Natural killer cell (primary cell): ENCODE data around the gene KCNA2. TPM values are rescaled to one million over a fixed set of nuclear protein-coding genes. Genes with fewer than 3 reads are reported as not detected.

Experiments used
- ATAC-seq, 3 donors: fragments of 150-1000 bp in 2 of 3; fragments of 200-7000 bp in 1 of 3; cut with Tn5 transposase; 1 replicate in 1 of 3; 2 replicates in 2 of 3; pipeline ENCODE4 v1.10.0; 2021; ENCODE audit warnings: mild to moderate bottlenecking in 2 of 3, moderate library complexity in 2 of 3
- DNase-seq, 2 donors: peaks; one replicate each; pipeline versions ENCODE4 v3.0.0 to v3.0.0-alpha.2; 2013 to 2021; ENCODE audit warnings: mixed read lengths in 1 of 2
- H3K27ac ChIP-seq: one replicate; pipeline ENCODE4 v1.5.1; 2013; ENCODE audit warnings: mild to moderate bottlenecking, low read length
- H3K27me3 ChIP-seq: one replicate; pipeline ENCODE4 v1.6.1; 2013; ENCODE audit warnings: low read length; ENCODE audit not compliant: control insufficient read depth, insufficient read depth
- H3K36me3 ChIP-seq: one replicate; pipeline ENCODE4 v1.6.1; 2013; ENCODE audit warnings: low read length; ENCODE audit not compliant: control insufficient read depth, insufficient read depth
- H3K4me1 ChIP-seq: one replicate; pipeline ENCODE4 v1.6.1; 2013; ENCODE audit warnings: low read length; ENCODE audit not compliant: control insufficient read depth, insufficient read depth
- H3K4me3 ChIP-seq: one replicate; pipeline ENCODE4 v1.5.1; 2013; ENCODE audit warnings: low read length
- H3K9me3 ChIP-seq: one replicate; pipeline ENCODE4 v1.6.1; 2013; ENCODE audit warnings: low read length; ENCODE audit not compliant: control insufficient read depth, insufficient read depth
- H3K27ac Mint-ChIP-seq, 2 donors: one replicate each; pipeline ENCODE4 v1.8.0; 2022; ENCODE audit warnings: mild to moderate bottlenecking in 2 of 2, mixed read lengths in 2 of 2, moderate library complexity in 1 of 2
- H3K27me3 Mint-ChIP-seq, 2 donors: one replicate each; pipeline ENCODE4 v1.8.0; 2022; ENCODE audit warnings: low read depth in 2 of 2, mixed read lengths in 2 of 2
- H3K36me3 Mint-ChIP-seq: one replicate; pipeline ENCODE4 v1.8.0; 2022; ENCODE audit warnings: mixed read lengths
- H3K4me1 Mint-ChIP-seq, 2 donors: one replicate each; pipeline ENCODE4 v1.8.0; 2022; ENCODE audit warnings: mixed read lengths in 2 of 2
- H3K4me3 Mint-ChIP-seq: one replicate; pipeline ENCODE4 v1.8.0; 2022; ENCODE audit warnings: mild to moderate bottlenecking, moderate library complexity, mixed read lengths
- H3K9me3 Mint-ChIP-seq, 2 donors: one replicate each; pipeline ENCODE4 v1.8.0; 2022; ENCODE audit warnings: mixed read lengths in 2 of 2
- CTCF ChIP-seq: fragments of 200-600 bp; IDR thresholded peaks from one replicate; pipeline ENCODE4 v1.8.0; 2022; ENCODE audit warnings: antibody characterized with exemption
- WGBS: methylation state at CpG from one replicate; pipeline ENCODE4 v1.1.7; 2013; ENCODE audit warnings: missing lambda C conversion rate; ENCODE audit not compliant: insufficient coverage; 5-methylcytosine and 5-hydroxymethylcytosine counted together
- intact Hi-C: fragments of 100-400 bp; cut with micrococcal nuclease; formaldehyde crosslinking; loops from one replicate; pipeline ENCODE4 v1.14.2; 2022
- total RNA-seq, 4 donors: library from RNA; stranded (reverse); fragments of 120-200 nt in 1 of 4; gene quantifications; one replicate each; pipeline versions ENCODE4 v1.2.3 to v1.2.4, GENCODE V29; 2013 to 2022

KCNA2 gene
- total RNA-seq, 3 donors from 2014 or later (not counting 1 experiment from before 2014, with no cell fraction given): 0.07 to 2.6 (median 0.26) TPM

DNA sequence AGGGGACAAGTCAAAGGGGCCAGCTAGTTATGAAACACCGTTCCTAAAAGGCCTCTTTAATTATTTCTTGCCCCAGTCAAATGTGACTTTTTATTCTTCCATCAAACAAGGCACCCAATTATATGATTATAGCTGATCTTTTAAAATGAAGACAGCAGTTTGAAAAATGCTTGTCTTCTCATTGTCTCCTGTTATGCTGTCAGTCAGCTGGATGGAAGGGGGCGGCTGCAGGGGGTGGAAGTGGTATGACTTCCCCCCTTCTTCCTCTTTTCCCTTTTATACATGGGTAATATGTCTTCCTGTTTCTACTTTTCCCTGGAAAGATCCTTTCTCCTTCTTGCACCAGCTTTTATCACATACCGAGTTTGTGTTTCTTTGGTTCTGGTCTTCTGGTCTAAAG, 61.4 kb downstream of the KCNA2 start:
- Histone ChIP-seq H3K27ac (no peak overlapping the region), H3K9me3 (no peaks in the 10 kb centered on the region), H3K36me3 (no peaks in the 10 kb centered on the region), H3K27me3 (no peaks in the 10 kb centered on the region), H3K4me3 (no peak overlapping the region), H3K4me1 (no peaks in the 10 kb centered on the region)
- no peak overlapping the region for H3K27ac Mint-ChIP-seq
- no peaks in the 10 kb centered on the region for H3K36me3 Mint-ChIP-seq
- 83% methylated on average over 1 of the region's 3 CpGs for WGBS
- peaks cover 10 to 15% of the 10 kb centered on the region in 2 donors for H3K27me3 Mint-ChIP-seq
- H3K9me3 Mint-ChIP-seq: no peaks in the 10 kb centered on the region
- no peak overlapping the region for H3K4me3 Mint-ChIP-seq
- ATAC-seq (no peak), DNase-seq (no peak)
- no peak for TF ChIP-seq CTCF
- intact Hi-C loops: no loop called here
- H3K4me1 Mint-ChIP-seq: no peaks in the 10 kb centered on the region

Other genes starting within 250 kb of the KCNA2 start
- gene SLC16A4, start 215.3 kb downstream of the KCNA2 start, total RNA-seq: under 1 TPM; 0.30 to 0.40 (median 0.34) TPM
- 100 to 1,000 TPM in 1 of 3 donors, 10 to 100 TPM in 2; 86.1 to 102 (median 90.4) TPM for gene LAMTOR5, start 198.7 kb downstream of the KCNA2 start, total RNA-seq
- gene PROK1, start 155.2 kb downstream of the KCNA2 start, total RNA-seq: not detected
- not detected for gene KCNA10, start 87.2 kb downstream of the KCNA2 start, total RNA-seq
- gene KCNA3, start 68.6 kb upstream of the KCNA2 start, total RNA-seq: 10 to 100 TPM; 19.7 to 36.2 (median 30.3) TPM